ENCODE results near the gene AFAP1.

The AFAP1 gene

GRCh38 chr4:7968262-7968896 is 28.7 kb upstream of the AFAP1 start:
- DNase-seq (ENCODE audit: low read depth in 3 of 3) = no peak

- no peak for DNase-seq (ENCODE audit: low read depth in 3 of 3)
Measured at GRCh38 chr4:7967501-7968261, 28.0 kb upstream of the AFAP1 start.

- DNase-seq (ENCODE audit: low read depth in 3 of 3) = no peak
Measured at GRCh38 chr4:7967063-7967440, 27.4 kb upstream of the AFAP1 start.

- DNase-seq (ENCODE audit: low read depth in 3 of 3) = no peak
Measured at GRCh38 chr4:7966281-7967062, 26.8 kb upstream of the AFAP1 start.

- DNase-seq (ENCODE audit: low read depth in 3 of 3) = no peak
Measured at GRCh38 chr4:7964890-7965662, 25.4 kb upstream of the AFAP1 start.

- DNase-seq (ENCODE audit: low read depth in 3 of 3) = no peak
Measured at GRCh38 chr4:7964459-7964858, 24.8 kb upstream of the AFAP1 start.

GRCh38 chr4:7963691-7964090 is 24.0 kb upstream of the AFAP1 start:
- no peak for DNase-seq (ENCODE audit: low read depth in 3 of 3)

GRCh38 chr4:7962609-7963508 is 23.2 kb upstream of the AFAP1 start:
- no peak for DNase-seq (ENCODE audit: low read depth in 3 of 3)

- DNase-seq (ENCODE audit: low read depth in 3 of 3) = peak; percentile 65 to 82 (median 67)
Measured at GRCh38 chr4:7960790-7961655, 21.4 kb upstream of the AFAP1 start.

- DNase-seq (ENCODE audit: low read depth in 3 of 3) = no peak
Measured at GRCh38 chr4:7960017-7960789, 20.5 kb upstream of the AFAP1 start.

- DNase-seq (ENCODE audit: low read depth in 3 of 3) = no peak
Measured at GRCh38 chr4:7959078-7959477, 19.4 kb upstream of the AFAP1 start.

- DNase-seq (ENCODE audit: low read depth in 3 of 3) = no peak
Measured at GRCh38 chr4:7956934-7957656, 17.4 kb upstream of the AFAP1 start.

GRCh38 chr4:7956270-7956808 is 16.7 kb upstream of the AFAP1 start:
- no peak for DNase-seq (ENCODE audit: low read depth in 3 of 3)

GRCh38 chr4:7955393-7955792 is 15.7 kb upstream of the AFAP1 start:
- DNase-seq (ENCODE audit: low read depth in 3 of 3) = no peak

GRCh38 chr4:7952615-7953014 is 13.0 kb upstream of the AFAP1 start:
- no peak for DNase-seq (ENCODE audit: low read depth in 3 of 3)

- no peak for DNase-seq (ENCODE audit: low read depth in 3 of 3)
Measured at GRCh38 chr4:7950301-7951092, 10.8 kb upstream of the AFAP1 start.

GRCh38 chr4:7949759-7950158 is 10.1 kb upstream of the AFAP1 start:
- DNase-seq (ENCODE audit: low read depth in 3 of 3) = no peak

Measured in stimulated activated CD4-positive, alpha-beta T cell treated with anti-CD3 and anti-CD28 coated beads, TNF-alpha, amount 100 ng/mL, for 48 hours (primary cell).